GM19438 (cell line): ENCODE data around the gene CDC25A.

ENCODE experiments used
- ATAC-seq: cut with Tn5 transposase; IDR thresholded peaks from one replicate; pipeline ENCODE4 v1.9.1; 2021; ENCODE audit warnings: low read depth; ENCODE audit not compliant: unreplicated experiment

Gene CDC25A

DNA sequence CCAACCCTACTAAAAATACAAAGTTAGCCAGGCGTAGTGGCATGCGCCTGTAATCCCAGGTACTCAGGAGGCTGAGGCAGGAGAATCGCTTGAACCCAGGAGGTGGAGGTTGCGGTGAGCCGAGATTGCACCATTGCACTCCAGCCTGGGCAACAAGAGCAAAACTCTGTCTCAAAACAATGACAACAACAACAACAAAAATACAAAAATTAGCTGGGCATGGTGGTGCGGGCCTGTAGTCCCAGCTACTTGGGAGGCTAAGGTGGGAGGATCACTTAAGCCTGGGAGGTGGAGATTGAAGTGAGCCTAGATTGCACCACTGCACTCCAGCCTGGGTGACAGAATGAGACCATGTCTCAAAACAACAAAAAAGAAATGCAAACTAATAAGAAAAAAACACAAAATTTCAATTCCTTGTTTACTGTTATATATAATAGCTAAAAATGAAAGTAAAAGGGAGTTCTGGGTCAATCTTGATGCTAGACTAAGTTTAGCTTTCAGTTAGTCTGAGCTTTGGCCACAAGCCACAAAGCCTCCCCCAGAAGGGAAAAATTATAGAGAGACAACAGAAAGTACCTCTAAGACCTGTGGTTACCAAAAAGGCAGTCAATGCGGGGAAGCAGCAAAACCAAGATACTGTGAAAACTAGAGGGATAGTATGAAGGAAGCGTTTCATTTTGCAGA is 76.0 kb downstream of the CDC25A start:
- ATAC-seq = peak; percentile 90

GRCh38 chr3:48110463-48110862 is 77.8 kb downstream of the CDC25A start:
- no peak for ATAC-seq

DNA sequence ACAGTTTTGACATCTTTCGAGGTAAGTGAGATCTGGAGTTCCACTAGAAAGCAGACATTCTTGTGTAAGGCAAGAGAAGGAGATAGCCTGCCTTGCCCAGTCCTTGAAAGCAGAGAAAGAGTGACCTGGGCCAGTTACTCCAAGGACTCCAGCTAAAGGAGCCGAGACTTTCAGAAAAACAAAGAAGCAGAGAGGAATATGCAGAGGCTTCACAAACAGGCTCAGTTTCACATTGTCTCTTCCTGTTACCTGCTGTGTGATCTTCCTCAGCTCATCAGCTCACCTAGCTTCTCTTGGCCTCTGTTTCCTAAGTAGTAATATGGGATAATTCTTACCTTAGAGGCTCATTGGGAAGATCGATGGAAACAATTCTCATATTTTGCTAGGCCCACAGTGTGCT is 81.0 kb downstream of the CDC25A start:
- ATAC-seq = no peak
